HG02763 (cell line): ENCODE results near the gene DOK7.

Experiments used
- ATAC-seq: cut with Tn5 transposase; IDR thresholded peaks from one replicate; pipeline ENCODE4 v1.9.1; 2021; ENCODE audit warnings: mild to moderate bottlenecking, moderate library complexity; ENCODE audit not compliant: unreplicated experiment

The DOK7 gene

DNA sequence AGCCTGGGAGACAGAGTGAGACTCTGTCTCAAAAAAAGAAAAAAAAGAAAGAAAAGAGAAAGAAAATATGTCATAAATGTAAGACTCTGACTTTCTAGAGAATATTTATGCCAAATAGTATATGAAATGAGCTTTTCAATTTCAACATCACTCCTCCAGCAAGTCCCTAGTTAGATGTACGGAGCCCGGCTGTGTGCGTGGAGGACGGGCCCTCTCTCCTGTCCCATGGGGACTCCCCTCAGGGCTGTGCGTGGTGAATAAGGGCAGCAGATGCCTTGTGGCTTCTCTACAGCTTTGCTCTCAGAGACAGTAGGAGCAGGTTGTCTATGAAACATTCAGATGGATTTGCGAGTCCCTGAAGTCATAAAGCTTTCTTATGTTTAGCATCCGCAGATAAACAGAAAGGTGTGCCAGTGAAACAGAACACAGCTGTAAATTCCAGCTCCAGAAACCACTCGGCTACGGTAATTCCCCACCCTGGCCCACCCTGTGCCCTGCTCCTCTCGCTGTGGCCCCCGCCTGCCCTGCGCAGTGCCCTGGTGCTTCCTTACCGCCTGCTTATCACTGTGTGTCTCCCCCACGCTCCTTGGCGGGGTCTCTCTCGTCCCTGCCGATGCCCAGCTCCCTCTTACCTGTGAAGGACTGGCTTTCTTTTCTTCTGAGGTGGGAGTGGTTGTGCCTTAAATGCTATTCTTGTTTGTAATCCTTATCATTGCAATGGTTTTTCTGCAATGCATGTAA, 35.2 kb upstream of the DOK7 start:
- no peak for ATAC-seq

DNA sequence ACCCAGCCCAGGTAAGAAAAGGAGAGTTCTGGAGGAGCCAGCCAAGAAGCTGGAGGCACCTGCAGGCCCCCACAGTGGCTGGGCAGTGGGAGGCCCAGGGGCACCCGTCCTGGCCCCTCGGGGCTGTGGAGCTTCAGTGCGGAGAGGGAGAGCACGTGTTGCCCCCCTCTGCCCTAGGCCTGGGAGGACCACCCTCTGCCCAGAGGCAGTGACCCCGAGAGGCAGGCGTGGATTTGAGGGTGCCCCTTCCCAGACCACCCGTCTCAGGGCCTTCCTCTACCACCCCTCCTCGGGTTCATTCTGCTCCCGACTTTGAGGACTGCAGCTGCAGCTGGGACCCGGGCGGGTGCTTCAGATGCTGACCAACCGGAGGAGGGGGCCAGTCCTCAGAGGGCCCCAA, 33.5 kb upstream of the DOK7 start:
- ATAC-seq = no peak

DNA sequence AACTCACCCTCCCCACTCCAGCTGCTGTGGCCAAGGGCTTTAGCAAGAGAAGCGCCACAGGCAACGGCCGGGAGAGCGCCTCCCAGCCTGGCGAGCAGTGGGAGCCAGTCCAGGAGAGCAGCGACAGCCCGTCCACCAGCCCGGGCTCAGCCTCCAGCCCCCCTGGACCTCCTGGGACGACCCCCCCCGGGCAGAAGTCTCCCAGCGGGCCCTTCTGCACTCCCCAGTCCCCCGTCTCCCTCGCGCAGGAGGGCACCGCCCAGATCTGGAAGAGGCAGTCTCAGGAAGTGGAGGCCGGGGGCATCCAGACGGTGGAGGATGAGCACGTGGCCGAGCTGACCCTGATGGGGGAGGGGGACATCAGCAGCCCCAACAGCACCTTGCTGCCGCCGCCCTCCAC, 32.6 kb upstream of the DOK7 start:
- no peak for ATAC-seq

DNA sequence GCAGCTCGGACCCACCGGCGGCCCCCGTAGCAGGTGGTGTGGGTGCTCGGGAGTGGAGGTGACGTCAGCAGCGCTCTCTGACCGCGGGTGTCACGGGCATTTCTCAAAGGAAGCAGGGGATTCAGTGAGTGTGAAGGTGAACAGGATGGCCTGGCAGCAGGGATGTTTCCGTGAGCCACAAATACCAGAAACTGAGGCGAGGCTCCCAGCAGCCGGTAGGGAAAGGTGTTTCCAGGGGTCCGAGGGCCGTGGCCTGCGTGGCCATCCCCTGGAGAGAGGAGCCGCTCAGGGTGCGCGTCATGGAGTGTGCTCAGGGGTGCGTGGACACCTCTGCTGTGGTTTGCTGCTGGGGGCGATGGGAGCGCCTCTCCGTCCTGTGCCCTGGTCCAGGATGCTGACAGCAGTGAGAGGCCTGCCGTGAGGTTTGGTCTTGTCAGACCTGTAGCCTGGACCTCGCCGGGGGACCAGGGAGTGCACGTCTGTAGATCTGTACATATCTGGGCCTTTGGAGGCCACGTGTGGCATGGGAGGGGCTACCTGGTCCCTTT, 31.6 kb upstream of the DOK7 start:
- no peak for ATAC-seq

DNA sequence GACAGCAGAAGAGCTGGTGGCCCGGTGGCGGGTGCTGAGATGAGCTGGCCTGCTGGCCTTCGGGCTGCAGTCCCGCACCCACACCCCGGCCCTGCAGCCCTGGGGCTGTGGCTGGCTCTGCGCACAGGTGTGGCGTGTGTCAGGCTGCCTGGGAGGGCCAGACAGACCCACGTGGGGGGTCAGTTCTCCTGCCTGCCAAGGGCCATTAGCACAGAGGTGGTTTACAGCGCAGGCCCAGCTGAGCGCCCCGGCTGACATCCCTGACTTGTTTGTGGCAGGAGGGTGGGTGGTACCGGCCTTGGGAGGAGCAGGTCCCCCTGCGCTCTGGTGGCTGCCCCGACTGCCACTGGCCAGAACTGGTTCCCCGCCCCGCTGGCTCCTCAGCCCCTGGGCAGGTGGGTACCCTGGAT, 30.7 kb upstream of the DOK7 start:
- ATAC-seq = no peak

DNA sequence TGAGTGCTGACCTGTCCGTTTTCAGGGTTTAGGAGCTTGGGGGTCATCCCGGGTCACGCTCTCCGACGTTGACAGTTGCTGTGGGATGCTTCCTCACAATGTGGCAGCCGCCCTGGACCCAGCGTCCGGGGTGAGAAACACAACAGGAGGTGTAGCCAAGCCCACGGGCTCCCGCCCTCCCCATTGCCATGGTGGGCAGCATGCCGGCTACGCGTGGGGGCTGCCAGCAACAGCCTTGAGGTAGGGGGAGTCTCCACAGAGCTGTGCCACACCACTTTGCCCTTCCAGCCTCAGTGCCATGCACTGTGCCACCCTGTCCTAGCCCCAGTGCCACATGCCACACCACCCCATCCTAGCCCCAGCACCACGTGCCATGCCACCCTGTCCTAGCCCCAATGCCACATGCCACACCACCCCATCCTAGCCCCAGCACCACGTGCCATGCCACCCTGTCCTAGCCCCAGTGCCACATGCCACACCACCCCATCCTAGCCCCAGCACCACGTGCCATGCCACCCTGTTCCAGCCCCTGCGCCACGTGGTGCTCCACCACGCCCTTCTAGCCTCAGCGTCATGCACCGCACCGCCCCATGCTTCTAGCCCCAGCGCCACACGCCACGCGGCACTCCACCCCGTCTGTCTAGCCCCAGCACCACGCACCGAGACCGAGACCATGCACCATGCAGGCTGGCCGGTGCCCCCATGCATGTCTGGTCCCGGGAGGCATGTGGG, 29.8 kb upstream of the DOK7 start:
- no peak for ATAC-seq

DNA sequence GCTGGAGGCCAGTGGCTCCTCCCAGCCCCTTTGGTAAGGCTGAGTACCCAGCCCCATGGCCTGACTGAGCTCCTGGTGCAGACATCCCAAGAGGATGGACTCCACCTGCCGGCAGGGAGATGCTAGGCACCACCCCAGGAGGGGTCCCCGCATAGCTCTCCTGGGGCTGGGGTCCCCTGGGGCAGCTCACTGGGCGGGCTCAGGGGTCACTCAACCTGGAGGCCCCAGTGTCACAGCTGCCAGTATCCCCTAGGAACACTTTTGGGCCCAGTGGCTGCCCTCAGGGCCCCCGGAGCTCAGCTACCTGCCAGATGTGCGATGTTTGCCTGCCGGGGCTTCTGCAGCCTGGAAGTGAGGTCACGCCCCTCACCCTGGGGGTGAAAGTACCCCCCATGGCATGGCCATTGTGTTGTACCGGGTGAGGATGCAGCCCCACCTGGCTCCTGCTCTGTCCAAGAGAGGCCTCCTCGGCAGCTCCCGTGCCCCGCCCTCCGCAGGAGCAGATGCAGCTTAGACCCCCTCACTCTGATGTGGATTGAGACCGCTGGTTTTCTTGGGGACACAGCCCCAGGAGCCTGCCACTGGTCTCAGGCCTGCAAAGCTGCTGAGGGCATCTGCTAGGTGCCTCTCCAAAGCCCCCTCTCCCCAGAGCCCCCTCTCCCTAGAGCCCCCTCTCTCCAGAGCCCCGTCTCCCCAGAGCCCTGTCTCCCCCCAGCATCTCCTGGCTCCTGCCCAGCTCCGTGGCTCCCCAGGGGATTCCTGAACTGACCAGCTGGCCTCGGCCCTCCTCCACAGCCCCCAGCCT, 28.0 kb upstream of the DOK7 start:
- no peak for ATAC-seq

DNA sequence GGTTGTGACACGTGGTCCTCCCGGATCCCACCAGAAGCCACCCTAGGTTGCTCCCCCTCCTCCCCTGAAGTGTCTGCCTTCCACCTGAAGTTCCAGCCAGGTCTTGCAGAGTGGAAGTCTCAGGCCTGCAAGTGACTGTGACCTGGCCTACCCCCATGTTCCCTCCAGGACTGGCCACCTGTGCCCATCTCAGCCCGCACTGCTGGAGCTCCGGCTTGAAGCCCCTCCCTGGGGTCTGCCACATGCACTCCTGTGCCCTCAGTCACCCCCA, 27.5 kb upstream of the DOK7 start:
- no peak for ATAC-seq

DNA sequence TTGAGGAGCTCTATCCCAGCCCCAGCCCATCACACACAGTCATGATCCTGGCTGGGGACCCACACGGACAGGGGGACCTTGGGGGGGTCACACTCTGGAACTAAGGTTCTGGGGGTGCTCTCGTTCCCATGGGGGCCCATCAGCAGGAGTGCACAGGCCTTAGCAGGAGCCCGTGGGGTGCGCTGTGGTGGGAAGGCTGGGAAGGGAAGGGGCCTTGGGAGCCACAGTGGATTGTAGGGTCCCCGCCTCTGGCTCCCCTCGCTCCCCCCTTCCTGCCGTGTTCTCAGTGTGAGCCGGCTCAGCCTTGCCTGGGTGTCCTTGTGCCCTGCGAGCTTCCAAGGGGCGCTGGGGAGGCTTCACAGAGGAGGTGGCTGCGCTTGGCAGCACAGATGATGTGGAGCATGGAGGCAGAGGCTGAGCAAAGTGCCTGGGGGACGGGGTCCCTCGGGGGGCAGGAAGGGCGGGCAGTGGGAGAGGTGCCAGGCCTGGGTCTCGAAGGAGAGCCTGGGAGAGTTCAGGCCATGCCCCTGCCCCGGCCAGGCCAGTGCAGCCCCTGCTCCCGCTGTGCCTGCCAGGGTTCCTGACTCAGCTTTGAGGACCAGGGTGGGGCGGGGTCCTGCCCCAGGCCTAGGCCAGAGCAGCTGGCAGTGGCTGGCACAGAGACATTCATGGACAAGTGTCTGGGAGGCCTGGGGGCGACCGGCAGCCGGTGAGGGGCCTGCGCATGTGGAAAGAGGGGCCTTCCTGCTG, 26.9 kb upstream of the DOK7 start:
- no peak for ATAC-seq

DNA sequence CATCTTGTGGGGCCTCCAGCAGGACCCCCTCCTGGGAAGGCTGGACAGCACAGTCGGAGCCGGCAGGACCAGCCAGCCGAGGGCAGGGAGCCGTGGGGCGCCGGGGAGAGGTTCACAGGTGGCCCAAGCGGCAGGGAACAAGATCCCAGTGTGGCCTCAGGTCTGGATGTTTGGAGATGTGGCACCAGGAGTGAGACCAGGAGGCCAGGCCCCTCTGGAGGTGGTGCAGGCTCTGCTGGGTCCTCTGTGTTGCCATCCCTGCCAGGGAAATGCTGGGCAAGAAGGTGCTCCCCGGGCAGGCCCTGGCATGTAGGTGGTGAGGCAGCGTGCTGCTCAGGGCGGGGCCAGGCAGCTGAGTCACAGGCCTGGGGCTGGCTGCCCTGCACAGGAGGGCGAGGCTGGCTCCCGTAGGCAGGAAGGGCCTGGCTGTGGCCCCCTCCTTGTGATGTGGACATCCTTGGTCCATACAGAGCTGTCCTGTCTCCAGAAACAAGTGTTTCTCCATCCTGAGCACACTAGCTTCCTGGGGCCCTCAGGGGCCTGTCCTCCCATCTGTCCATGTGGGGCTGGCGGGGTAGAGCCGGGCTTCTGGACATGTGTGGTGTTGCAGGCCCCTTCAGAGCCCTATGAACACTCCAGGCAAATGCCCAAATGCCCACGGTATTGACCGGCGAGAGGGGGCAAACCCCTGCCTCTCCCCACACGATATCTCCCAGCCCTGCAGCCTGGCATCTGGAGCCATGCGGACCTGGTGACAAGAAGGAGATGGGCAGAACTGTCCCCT, 26.1 kb upstream of the DOK7 start:
- no peak for ATAC-seq

DNA sequence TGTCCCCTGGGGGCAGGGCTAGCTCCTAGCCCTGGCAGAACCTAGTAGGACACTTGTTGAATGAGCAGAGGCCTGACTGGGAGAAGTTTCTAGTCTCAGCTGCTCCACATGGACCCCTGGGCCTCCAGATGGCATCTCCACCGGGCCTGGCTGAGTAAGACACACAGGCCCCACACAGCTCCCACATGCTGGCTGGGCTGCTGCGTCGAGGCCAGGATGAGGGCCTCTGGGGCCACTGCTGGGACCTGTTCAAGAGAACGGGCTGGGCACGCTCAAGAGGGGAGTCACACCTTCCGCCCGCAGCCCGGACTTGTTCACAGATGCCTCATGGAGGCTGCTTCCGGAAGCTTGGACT, 25.5 kb upstream of the DOK7 start:
- no peak for ATAC-seq

DNA sequence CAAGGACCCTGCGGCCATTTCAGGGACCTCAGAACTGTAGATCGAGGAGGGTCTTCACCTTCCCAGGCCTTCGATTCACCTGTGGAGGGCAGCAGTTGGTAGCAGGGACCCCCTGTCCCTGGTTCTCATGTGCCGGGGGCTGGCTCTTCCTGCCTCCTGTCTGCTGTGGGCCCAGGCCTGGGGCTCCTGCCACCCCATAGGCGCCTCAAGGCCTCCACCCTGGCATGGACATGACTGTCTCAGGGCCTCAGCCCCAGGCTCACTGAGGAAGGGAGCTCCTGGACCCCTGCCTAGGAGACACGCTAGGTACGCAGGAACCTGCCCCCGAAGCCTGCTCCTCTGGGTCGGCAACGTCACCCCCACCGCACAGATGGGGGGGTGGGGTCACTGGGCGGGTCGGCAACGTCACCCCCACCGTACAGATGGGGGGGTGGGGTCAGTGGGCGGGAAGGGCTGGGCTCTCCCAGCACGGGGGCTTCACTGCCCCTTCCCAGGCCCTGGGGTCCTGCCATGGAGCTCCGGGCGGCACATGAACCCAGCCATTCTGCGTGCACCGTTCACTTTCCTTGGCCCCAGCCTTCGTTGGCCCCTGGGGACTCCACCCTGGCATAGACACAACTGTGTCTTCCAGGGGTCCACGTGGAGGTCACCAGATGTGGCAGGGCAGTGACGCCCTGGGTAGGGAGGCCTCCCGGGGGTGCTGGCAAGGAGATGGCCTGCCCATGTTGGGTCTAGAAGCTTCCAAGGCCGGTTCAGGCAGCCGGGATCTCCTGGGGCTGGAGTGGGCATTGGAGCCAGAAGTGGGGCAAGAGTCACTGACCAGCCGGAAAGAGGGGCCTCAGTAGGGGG, 24.9 kb upstream of the DOK7 start:
- no peak for ATAC-seq

DNA sequence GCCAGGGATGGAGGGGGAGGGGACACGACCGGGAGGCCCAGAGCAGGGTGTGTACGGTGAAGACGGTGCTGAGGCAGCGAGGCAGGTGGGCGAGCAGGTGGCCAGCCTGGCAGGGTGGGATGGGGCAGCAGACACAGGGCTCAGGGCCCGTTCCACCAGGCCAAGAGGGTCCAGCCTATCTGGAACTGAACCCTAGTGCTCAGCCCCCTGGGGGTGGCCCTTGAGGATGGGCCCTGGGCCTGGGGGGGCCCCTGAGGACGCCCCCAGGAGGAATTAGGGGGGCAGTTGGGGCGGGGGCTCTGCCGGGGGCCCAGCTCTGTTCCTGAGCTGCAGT, 24.3 kb upstream of the DOK7 start:
- no peak for ATAC-seq

DNA sequence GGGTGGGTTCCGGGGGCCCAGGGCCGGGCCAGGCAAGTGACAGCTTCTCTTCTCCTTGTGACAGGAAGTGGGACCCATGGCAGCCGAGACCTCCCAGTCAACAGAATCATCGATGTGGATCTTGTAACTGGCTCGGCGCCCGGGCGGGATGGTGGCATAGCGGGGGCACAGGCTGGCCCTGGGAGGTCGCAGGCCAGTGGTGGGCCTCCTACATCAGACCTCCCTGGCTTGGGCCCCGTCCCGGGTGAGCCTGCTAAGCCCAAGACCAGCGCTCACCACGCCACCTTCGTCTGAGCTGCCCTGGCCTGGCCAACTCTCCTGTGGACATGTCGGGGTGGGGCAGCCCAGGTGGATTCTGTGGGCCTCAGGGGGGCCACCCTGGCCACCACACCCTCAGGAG, 23.7 kb upstream of the DOK7 start:
- ATAC-seq = no peak

DNA sequence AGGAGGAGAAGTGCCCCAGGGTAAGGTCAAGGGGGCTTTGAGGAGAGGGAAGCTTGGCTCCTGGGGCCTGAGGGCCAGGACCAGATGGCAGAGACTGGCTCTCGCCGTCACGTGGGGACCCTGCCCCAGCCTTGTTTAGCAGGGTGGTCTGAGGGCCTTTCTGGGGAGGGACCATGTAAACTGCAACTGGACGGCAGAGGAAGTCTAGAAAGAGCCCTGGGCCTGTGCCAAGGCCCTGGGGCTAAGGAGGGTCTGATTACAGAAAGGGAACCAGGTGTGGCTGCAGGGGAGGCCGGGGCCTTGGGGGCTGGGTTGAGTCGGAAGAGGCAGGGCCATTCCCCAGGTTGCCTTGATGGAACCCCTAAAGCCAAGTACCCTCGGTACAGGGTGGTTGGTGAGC, 23.1 kb upstream of the DOK7 start:
- no peak for ATAC-seq

DNA sequence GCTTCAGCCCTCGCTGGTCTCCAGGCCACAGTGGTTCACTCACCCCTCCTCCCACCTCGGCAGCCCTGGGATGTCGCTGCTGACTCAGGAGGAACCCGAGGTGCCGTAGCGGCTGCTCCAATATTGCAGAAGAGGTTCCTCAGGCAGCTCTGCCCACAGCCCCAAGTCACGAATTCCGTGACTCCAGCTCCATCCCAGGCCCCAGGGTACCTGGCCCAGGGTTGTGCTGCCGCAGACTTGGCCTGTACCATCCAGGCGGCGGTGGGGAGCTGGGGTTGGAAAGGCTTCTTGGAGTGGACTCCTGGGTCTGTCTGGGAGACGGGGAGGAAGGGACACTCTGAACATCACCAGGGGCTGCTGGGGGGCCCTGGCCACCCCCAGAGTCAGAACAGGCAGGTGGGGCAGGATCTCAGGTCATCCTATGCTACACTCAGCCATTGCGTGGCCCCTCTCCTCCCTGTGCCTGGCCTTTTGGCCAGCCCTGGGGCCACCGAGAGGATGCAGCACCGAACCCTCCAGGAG, 22.1 kb upstream of the DOK7 start:
- ATAC-seq = no peak

DNA sequence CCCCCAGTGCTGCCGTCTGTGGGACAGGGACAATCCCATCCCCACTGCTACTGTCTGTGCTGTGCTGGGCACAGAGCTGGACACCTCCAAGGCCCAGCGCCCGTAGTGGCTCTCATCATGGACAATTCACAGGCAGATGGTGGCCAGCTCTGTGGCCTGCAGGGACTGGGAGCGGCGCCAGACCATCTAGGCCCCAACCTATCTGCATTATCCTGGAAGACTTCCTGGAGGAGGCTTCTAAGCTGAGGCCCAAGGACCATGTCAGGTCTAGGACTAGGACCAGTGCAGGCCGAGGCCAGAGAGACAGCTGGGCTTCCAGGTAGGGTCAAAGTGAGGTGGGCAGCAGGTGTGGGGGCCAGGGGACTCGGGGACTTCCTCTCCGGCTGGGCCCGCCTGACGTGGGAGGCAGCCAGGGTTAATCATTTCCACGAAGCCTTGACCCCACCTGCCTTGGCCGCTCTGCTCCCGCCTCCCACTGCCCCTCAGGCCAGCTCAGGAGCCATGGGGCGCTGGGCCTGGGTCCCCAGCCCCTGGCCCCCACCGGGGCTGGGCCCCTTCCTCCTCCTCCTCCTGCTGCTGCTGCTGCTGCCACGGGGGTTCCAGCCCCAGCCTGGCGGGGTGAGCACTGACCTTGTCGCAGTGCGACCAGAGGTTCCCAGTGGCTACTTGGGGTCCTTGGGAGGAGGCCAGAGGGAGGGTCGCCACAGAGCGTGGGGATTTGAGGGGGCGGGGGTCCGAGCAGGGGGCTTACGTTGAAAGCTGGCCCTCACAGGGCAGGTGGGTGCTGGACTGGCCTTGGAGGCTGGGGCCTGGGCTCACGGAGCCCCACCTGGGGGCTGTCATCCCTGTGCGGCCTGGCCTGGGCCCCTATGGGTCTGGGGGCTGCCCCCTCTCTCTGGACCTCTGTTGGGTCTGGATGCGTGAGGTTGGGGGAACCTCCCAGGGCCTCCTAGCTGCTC, 21.3 kb upstream of the DOK7 start, which contains the start of gene HGFAC:
HGFAC (plus strand) TSS at position 468 of the 959 bp plus-strand sequence; CDS start at position 502, 34 bp downstream.
- no peak for ATAC-seq

DNA sequence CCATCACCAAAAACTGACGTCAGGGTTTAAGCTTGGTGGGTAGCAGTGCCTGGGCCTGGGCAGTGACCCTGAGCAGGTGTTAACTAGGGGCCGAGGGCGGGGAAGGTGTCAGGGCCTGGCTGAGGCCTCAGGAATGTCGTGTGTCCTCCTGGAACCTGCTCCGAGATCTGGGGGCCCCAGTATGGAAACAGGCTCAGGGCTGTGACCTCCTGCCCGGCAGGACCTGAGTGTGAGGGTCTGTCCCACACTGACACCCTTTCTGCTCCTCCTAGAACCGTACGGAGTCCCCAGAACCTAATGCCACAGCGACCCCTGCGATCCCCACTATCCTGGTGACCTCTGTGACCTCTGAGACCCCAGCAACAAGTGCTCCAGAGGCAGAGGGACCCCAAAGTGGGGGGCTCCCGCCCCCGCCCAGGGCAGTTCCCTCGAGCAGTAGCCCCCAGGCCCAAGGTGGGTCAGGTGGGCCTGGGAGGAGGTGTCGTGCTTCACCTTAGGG, 20.6 kb upstream of the DOK7 start:
- no peak for ATAC-seq
